ENCODE data around the gene HOXA7. TPM values are rescaled to one million over a fixed set of nuclear protein-coding genes. Genes with fewer than 3 reads are reported as not detected.

Gene HOXA7
- total RNA-seq, 1 experiment from 2014 or later: not detected

GRCh38 chr7:27154901-27155815 lies 1.3 kb downstream of the HOXA7 start:
- no peak overlapping the region for H2AFZ ChIP-seq
- POLR2A ChIA-PET (ENCODE audit: unreplicated experiment): interaction anchor here (0.6 kb wide), 1 partner anchor 519 kb away, joined by 10 read pairs; no protein-coding TSS in a partner anchor
- BruUV-seq (replicated peaks): no TSS peak
- H3K27ac ChIP-seq: no peak overlapping the region
- H3K4me1 ChIP-seq (replicated peaks; ENCODE audit: insufficient read depth): no peaks in the 10 kb centered on the region
- TF ChIP-seq EZH2 (IDR thresholded peaks at IDR 0.05; ENCODE audit: low read depth) (no peak), CTCF (conservative IDR thresholded peaks at IDR 0.05) (no peak)
- no peak overlapping the region for H3K4me3 ChIP-seq
- DNase-seq: no peak
- no peaks in the 10 kb centered on the region for H3F3A ChIP-seq (ENCODE audit: insufficient read depth, low read depth)
- H3K36me3 ChIP-seq (ENCODE audit: low read depth): no peaks in the 10 kb centered on the region
- no peaks in the 10 kb centered on the region for H4K20me1 ChIP-seq (ENCODE audit: insufficient read depth)
- CTCF ChIA-PET: interaction anchor here (0.6 kb wide), 1 partner anchor 385 kb away, joined by 3 read pairs; no protein-coding TSS in a partner anchor
- no peaks in the 10 kb centered on the region for H3K9me2 ChIP-seq (ENCODE audit: insufficient read depth)
- no peak overlapping the region for H3K4me2 ChIP-seq
- no peaks in the 10 kb centered on the region for H3K27me3 ChIP-seq (ENCODE audit: insufficient read depth, low read depth)
- intact Hi-C loops (cut with micrococcal nuclease; ENCODE audit: unreplicated experiment): no loop called here
- no peaks in the 10 kb centered on the region for H3K9me3 ChIP-seq (ENCODE audit: insufficient read depth, low read depth)
- H3K79me2 ChIP-seq (ENCODE audit: low read depth): no peaks in the 10 kb centered on the region

GRCh38 chr7:27154369-27154768 lies 2.1 kb downstream of the HOXA7 start:
- no peaks in the 10 kb centered on the region for H3F3A ChIP-seq (ENCODE audit: insufficient read depth, low read depth)
- POLR2A ChIA-PET (ENCODE audit: unreplicated experiment): no interaction called here
- no peak for TF ChIP-seq CTCF (conservative IDR thresholded peaks at IDR 0.05)
- H4K20me1 ChIP-seq (ENCODE audit: insufficient read depth): no peaks in the 10 kb centered on the region
- no peak for DNase-seq
- H3K36me3 ChIP-seq (ENCODE audit: low read depth): no peaks in the 10 kb centered on the region
- no peaks in the 10 kb centered on the region for H3K9me2 ChIP-seq (ENCODE audit: insufficient read depth)
- H3K79me2 ChIP-seq (ENCODE audit: low read depth): no peaks in the 10 kb centered on the region
- CTCF ChIA-PET: no interaction called here
- no peak overlapping the region for H3K4me3 ChIP-seq
- no peak overlapping the region for H3K4me2 ChIP-seq
- no peak overlapping the region for H3K27ac ChIP-seq
- H3K9me3 ChIP-seq (ENCODE audit: insufficient read depth, low read depth): no peaks in the 10 kb centered on the region
- no peaks in the 10 kb centered on the region for H3K27me3 ChIP-seq (ENCODE audit: insufficient read depth, low read depth)
- no TSS peak for BruUV-seq (replicated peaks)
- H3K4me1 ChIP-seq (replicated peaks; ENCODE audit: insufficient read depth): 0 out of 2 replicates have a peak, but pooled peaks cover 4% of the 10 kb centered on the region
- intact Hi-C loops (cut with micrococcal nuclease; ENCODE audit: unreplicated experiment): no loop called here
- no peak overlapping the region for H2AFZ ChIP-seq

- no peaks in the 10 kb centered on the region for H3K36me3 ChIP-seq (ENCODE audit: low read depth)
- no peak overlapping the region for H3K4me3 ChIP-seq
- H3K27me3 ChIP-seq (ENCODE audit: insufficient read depth, low read depth): no peaks in the 10 kb centered on the region
- intact Hi-C loops (cut with micrococcal nuclease; ENCODE audit: unreplicated experiment): no loop called here
- H3K4me2 ChIP-seq: no peak overlapping the region
- no peaks in the 10 kb centered on the region for H3K9me2 ChIP-seq (ENCODE audit: insufficient read depth)
- H3F3A ChIP-seq (ENCODE audit: insufficient read depth, low read depth): 0 out of 2 replicates have a peak, but pooled peaks cover 4% of the 10 kb centered on the region
- H3K4me1 ChIP-seq (replicated peaks; ENCODE audit: insufficient read depth): 0 out of 2 replicates have a peak, but pooled peaks cover 8% of the 10 kb centered on the region
- H3K9me3 ChIP-seq (ENCODE audit: insufficient read depth, low read depth): no peaks in the 10 kb centered on the region
- no peak overlapping the region for H2AFZ ChIP-seq
- no peaks in the 10 kb centered on the region for H4K20me1 ChIP-seq (ENCODE audit: insufficient read depth)
- POLR2A ChIA-PET (ENCODE audit: unreplicated experiment): no interaction called here
- TF ChIP-seq EZH2 (IDR thresholded peaks at IDR 0.05; ENCODE audit: low read depth) (no peak), CTCF (conservative IDR thresholded peaks at IDR 0.05) (no peak)
- CTCF ChIA-PET: no interaction called here
- no TSS peak for BruUV-seq (replicated peaks)
- no peaks in the 10 kb centered on the region for H3K79me2 ChIP-seq (ENCODE audit: low read depth)
- no peak for DNase-seq
- no peak overlapping the region for H3K27ac ChIP-seq
Observed at GRCh38 chr7:27153526-27153925, 2.9 kb downstream of the HOXA7 start.
